Right cardiac atrium (tissue), 5 donors: ENCODE results near the gene CDH22. TPM values are rescaled to one million over a fixed set of nuclear protein-coding genes. Genes with fewer than 3 reads are reported as not detected.
A peak's percentile ranks its signal among the peaks of the same experiment; 100 is the strongest.

Experiments
- ATAC-seq, 2 donors: fragments of 200-7000 bp; cut with Tn5 transposase; one replicate each; pipeline versions ENCODE4 v1.8.0 to v1.9.1; 2020; ENCODE audit warnings: moderate library complexity in 2 of 2, mild to moderate bottlenecking in 1 of 2
- DNase-seq, 3 donors: peaks; one replicate each; pipeline ENCODE4 v3.0.0-alpha.2; 2020
- H3K27ac ChIP-seq: one replicate; pipeline ENCODE4 v1.5.1; 2013; ENCODE audit warnings: mild to moderate bottlenecking, low read length, control low read depth, moderate library complexity
- H3K27me3 ChIP-seq: one replicate; pipeline ENCODE4 v1.6.1; 2013; ENCODE audit not compliant: control insufficient read depth, insufficient read depth
- H3K4me1 ChIP-seq: one replicate; pipeline ENCODE4 v1.6.1; 2013; ENCODE audit warnings: low read length; ENCODE audit not compliant: control insufficient read depth, insufficient read depth
- H3K4me3 ChIP-seq: one replicate; pipeline ENCODE4 v1.5.1; 2013; ENCODE audit warnings: low read length, control low read depth
- H3K9me3 ChIP-seq: one replicate; pipeline ENCODE4 v1.6.1; 2013; ENCODE audit warnings: low read length; ENCODE audit not compliant: control insufficient read depth
- whole genome bisulfite sequencing: extraction: QIAGEN DNeasy Blood & Tissue Kit; methylation state at CpG from one replicate; pipeline ENCODE4 v1.1.7; 2013; 5-methylcytosine and 5-hydroxymethylcytosine counted together
- intact Hi-C, 4 donors: fragments of 100-400 bp; cut with DNase I; formaldehyde crosslinking; loops; one replicate each; pipeline versions ENCODE4 v1.11.0 to v1.14.0; 2022 to 2023
- polyA plus RNA-seq: library from polyadenylated mRNA; stranded (reverse); fragments of 200-250 nt; gene quantifications from one replicate; pipeline ENCODE4 v1.2.3, GENCODE V29; 2013
- total RNA-seq, 4 donors: library from RNA; stranded (reverse); fragmentation: NEBNext Ultra II Directional; extraction: Animal tissue kit (Norgen Biotek cat#: 25700); gene quantifications; one replicate each; pipeline ENCODE4 v1.2.1, GENCODE V29; 2021
- donor health status: healthy with polysubstance abuse.
- donor health status: DM: no; HTN: yes; CAD: no.
- donor health status: DM: no; HTN: no; CAD: no.
- donor health status: DM: no; HTN: yes; CAD: no; lungs with severe emphysema.
- donor health status: DM: yes; HTN: yes; CAD: no.

CDH22 gene
- total and polyA plus RNA-seq, 5 donors, result 1.6 to 7.0 (median 4.0) TPM

DNA sequence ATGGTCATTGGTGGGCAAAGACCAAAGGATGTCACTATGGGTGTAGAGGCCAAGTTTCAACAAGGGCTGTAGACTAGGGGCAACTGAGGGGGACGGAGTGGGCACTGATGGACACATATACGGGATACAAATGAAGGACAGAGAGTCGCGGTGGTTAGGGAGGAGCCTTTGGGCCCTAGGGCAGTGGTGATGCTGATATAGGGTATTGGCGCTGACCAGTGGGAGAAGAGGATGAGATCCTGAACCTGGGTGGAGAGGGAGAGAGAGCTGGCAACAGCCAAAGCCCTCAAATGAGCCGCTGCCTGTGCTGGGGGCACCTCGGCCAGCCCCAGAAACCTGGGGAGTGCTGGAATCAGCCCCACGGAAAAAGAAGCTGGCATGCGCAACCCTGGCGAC is 1.6 kb downstream of the CDH22 start:
- Histone ChIP-seq H3K27ac (no peak overlapping the region), H3K27me3 (no peaks in the 10 kb centered on the region), H3K9me3 (no peaks in the 10 kb centered on the region), H3K4me3 (no peak overlapping the region), H3K4me1 (peaks cover 1% of the 10 kb centered on the region)
- 23% methylated on average over 10 of the region's 10 CpGs for WGBS
- ATAC-seq (no peak), DNase-seq (peak in 1 of 3 donors; percentile 1)
- intact Hi-C loops, result loop anchor here in 3 of 4 donors (5.0 to 10.0 kb wide), 3 partner anchors 82 to 174 kb away; no protein-coding TSS in a partner anchor

DNA sequence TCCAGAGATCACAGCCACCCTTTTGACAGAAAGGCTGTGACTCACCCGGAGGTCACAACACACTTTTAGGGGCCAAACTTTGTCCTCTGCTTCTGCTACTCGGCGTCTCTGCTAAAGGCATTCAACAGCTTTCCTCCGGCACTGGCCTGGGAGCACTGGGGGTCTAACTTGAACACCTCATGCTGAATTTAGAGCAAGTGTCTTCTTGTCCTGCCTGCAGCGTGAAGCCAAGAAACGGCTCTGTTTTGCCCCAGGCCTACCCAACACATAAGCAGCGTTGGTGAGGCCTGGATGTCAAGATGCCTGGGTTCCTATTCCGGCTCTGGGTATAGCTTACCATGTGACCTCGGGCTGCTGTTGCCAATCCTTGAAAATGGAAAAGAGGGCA is 2.3 kb downstream of the CDH22 start:
- DNase-seq, result peak in 1 of 3 donors; percentile 26
- Histone ChIP-seq H3K4me3 (no peak overlapping the region), H3K4me1 (peaks cover 1% of the 10 kb centered on the region), H3K27me3 (no peaks in the 10 kb centered on the region), H3K9me3 (no peaks in the 10 kb centered on the region), H3K27ac (peak overlapping the region; percentile 14)
- WGBS, result 54% methylated on average over 9 of the region's 9 CpGs
- ATAC-seq, result peak in 1 of 2 donors; percentile 9
- intact Hi-C loops, result loop anchor here in 3 of 4 donors (5.0 to 10.0 kb wide), 3 partner anchors 81 to 174 kb away; no protein-coding TSS in a partner anchor

DNA sequence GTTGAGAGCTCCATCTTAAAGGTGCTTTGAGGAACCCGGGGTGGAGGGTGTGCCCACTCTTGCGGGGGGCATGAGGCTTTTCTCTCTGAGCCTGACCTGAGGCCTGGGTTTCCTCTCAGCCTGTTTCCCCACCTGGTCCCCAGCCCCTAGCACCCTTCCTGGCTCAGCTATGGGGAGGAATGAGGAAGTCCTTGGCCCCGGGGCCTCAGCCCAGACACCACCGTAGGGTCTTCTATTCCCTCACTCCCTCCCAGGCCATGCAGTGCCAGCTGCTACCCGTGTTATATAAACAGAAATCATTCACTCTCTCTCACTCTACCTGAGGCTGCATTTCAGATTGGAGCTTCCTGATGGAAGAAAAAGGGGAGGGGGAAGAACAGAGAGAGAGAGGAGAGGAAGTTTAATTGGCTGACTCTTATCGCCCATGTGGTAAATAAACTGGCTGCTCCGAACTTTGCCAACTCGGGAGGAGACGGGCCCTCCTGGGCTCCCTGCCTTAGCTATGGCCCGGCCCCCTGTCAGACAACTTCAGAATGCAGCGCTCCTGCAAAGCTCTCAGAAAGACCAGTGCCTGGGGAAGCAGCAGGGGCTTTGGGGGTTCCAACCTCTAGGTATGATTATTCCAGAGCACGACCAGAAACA is 2.8 kb downstream of the CDH22 start:
- DNase-seq, result peak in 1 of 3 donors; percentile 40
- intact Hi-C loops, result loop anchor here in 3 of 4 donors (5.0 to 10.0 kb wide), 3 partner anchors 81 to 173 kb away; no protein-coding TSS in a partner anchor
- H3K4me3 ChIP-seq, result no peak overlapping the region
- peak overlapping the region; percentile 14 for H3K27ac ChIP-seq
- no peaks in the 10 kb centered on the region for H3K27me3 ChIP-seq
- WGBS, result 27% methylated on average over 12 of the region's 12 CpGs
- H3K9me3 ChIP-seq, result no peaks in the 10 kb centered on the region
- peaks cover 1% of the 10 kb centered on the region for H3K4me1 ChIP-seq
- ATAC-seq, result peak; percentile 48 to 51

DNA sequence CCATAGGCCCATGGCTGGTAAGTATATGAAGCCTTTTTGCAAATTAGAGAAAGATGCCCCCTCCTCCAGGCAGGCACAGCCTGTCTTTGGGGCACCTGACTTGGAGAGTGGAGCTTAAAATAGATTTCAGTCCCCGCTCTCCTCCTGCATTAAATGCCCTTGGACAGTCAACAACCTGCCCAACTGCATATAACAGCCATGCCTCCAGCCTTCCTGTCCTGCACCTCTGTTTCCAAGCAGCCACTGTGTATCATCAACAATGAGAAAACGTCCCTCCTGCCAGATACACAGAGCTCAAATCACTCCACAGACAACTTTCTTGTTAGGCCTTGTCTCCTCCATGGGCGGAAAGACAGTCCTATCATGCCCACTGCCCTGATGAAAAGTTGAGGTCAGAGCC is 3.4 kb downstream of the CDH22 start:
- peak in 1 of 3 donors; percentile 12 for DNase-seq
- ATAC-seq, result peak; percentile 51 to 63
- intact Hi-C loops, result loop anchor here in 3 of 4 donors (5.0 to 10.0 kb wide), 3 partner anchors 80 to 173 kb away; no protein-coding TSS in a partner anchor
- peak overlapping the region; percentile 14 for H3K27ac ChIP-seq
- no peaks in the 10 kb centered on the region for H3K27me3 ChIP-seq
- 54% methylated on average over 3 of the region's 3 CpGs for WGBS
- no peak overlapping the region for H3K4me3 ChIP-seq
- H3K4me1 ChIP-seq, result peaks cover 1% of the 10 kb centered on the region
- H3K9me3 ChIP-seq, result no peaks in the 10 kb centered on the region

DNA sequence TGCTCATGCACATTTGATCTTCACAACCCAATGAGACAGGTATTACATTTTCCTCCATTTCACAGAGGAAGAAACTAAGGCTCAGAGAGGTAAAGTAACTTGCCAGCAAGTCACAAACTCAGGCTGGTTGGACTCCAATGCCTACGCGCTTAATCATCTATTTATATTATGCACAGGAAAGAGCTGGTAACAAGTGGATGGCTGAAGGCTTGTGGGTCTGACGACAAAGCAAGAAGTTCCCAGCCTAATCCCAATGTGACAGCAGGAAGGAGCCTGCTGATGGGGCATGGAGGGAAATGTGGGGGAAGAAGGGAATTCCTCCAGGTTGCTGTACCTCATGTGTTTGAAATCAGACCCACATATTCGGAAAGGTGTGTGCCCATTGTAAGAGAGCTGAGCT is 3.9 kb downstream of the CDH22 start:
- intact Hi-C loops, result loop anchor here in 1 of 4 donors (10.0 kb wide), 1 partner anchor 80 kb away; no protein-coding TSS in a partner anchor
- WGBS, result 68% methylated on average over 4 of the region's 4 CpGs
- H3K4me1 ChIP-seq, result peaks cover 1% of the 10 kb centered on the region
- no peak for ATAC-seq
- H3K9me3 ChIP-seq, result no peaks in the 10 kb centered on the region
- no peak overlapping the region for H3K4me3 ChIP-seq
- DNase-seq, result no peak
- H3K27me3 ChIP-seq, result no peaks in the 10 kb centered on the region
- H3K27ac ChIP-seq, result no peak overlapping the region

- Histone ChIP-seq H3K27me3 (no peaks in the 10 kb centered on the region), H3K4me3 (no peak overlapping the region), H3K27ac (no peak overlapping the region), H3K9me3 (no peaks in the 10 kb centered on the region), H3K4me1 (peaks cover 1% of the 10 kb centered on the region)
- DNase-seq (peak in 1 of 3 donors; percentile 19), ATAC-seq (no peak)
- intact Hi-C loops, result loop anchor here in 1 of 4 donors (10.0 kb wide), 1 partner anchor 79 kb away; no protein-coding TSS in a partner anchor
- WGBS, result 69% methylated on average over 11 of the region's 11 CpGs
Measured at GRCh38 chr20:46303176-46303956, 4.9 kb downstream of the CDH22 start.

DNA sequence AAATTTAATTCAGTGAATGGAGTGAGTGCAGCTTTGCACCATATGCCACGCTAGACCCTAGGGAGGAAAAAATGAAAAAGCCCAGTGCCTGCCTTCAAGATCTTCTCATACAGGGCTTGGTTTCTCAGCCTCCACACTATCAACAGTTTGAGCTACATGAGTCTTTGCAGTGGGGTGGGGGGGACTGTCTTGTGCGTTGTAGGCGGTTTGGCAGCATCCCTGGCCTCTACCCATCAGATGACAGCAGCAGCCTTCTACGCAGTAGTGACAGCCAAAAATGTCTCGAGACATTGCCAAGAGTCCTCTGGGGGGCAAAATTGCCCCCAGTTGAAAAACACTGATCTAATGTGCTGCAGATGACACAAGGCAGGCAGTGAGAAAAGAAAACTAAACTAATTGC is 6.2 kb downstream of the CDH22 start:
- Histone ChIP-seq H3K27me3 (no peaks in the 10 kb centered on the region), H3K4me3 (no peak overlapping the region), H3K4me1 (no peaks in the 10 kb centered on the region), H3K27ac (no peak overlapping the region), H3K9me3 (no peaks in the 10 kb centered on the region)
- peak in 1 of 3 donors; percentile 2 for DNase-seq
- WGBS, result 63% methylated on average over 5 of the region's 5 CpGs
- no peak for ATAC-seq
- intact Hi-C loops, result loop anchor here in 1 of 4 donors (10.0 kb wide), 1 partner anchor 77 kb away; no protein-coding TSS in a partner anchor

GRCh38 chr20:46300281-46300680 is 8.0 kb downstream of the CDH22 start:
- intact Hi-C loops, result loop anchor here in 1 of 4 donors (10.0 kb wide), 1 partner anchor 75 kb away; no protein-coding TSS in a partner anchor
- 79% methylated on average over 12 of the region's 12 CpGs for WGBS

GRCh38 chr20:46299078-46299477 is 9.2 kb downstream of the CDH22 start:
- H3K27ac ChIP-seq, result no peak overlapping the region
- no peaks in the 10 kb centered on the region for H3K27me3 ChIP-seq
- H3K9me3 ChIP-seq, result no peaks in the 10 kb centered on the region
- no peak for ATAC-seq
- no peak for DNase-seq
- intact Hi-C loops, result no loop called here
- H3K4me3 ChIP-seq, result no peak overlapping the region
- WGBS, result 50% methylated on average over 7 of the region's 7 CpGs
- no peaks in the 10 kb centered on the region for H3K4me1 ChIP-seq

More at GRCh38 chr20:46300281-46300680, 8.0 kb downstream of the CDH22 start:
- Histone ChIP-seq H3K27me3 (no peaks in the 10 kb centered on the region), H3K27ac (no peak overlapping the region), H3K9me3 (no peaks in the 10 kb centered on the region), H3K4me1 (no peaks in the 10 kb centered on the region), H3K4me3 (no peak overlapping the region)
- ATAC-seq (no peak), DNase-seq (peak in 1 of 3 donors; percentile 35)

GRCh38 chr20:46298374-46298773 is 9.9 kb downstream of the CDH22 start:
- intact Hi-C loops, result no loop called here
- Histone ChIP-seq H3K9me3 (no peaks in the 10 kb centered on the region), H3K4me3 (no peak overlapping the region), H3K4me1 (no peaks in the 10 kb centered on the region), H3K27ac (no peak overlapping the region), H3K27me3 (no peaks in the 10 kb centered on the region)
- DNase-seq (no peak), ATAC-seq (no peak)
- WGBS, result 80% methylated on average over 3 of the region's 3 CpGs
